ENCODE results near the gene MAPK1. TPM values are rescaled to one million over a fixed set of nuclear protein-coding genes. Genes with fewer than 3 reads are reported as not detected.
A peak's percentile ranks its signal among the peaks of the same experiment; 100 is the strongest.

Gene MAPK1
- total and polyA plus RNA-seq, 9 of the 15 experiments (the other 6 are each of a cell fraction or from before 2014, with no cell fraction given), result 46.3 to 575 (median 283) TPM

DNA sequence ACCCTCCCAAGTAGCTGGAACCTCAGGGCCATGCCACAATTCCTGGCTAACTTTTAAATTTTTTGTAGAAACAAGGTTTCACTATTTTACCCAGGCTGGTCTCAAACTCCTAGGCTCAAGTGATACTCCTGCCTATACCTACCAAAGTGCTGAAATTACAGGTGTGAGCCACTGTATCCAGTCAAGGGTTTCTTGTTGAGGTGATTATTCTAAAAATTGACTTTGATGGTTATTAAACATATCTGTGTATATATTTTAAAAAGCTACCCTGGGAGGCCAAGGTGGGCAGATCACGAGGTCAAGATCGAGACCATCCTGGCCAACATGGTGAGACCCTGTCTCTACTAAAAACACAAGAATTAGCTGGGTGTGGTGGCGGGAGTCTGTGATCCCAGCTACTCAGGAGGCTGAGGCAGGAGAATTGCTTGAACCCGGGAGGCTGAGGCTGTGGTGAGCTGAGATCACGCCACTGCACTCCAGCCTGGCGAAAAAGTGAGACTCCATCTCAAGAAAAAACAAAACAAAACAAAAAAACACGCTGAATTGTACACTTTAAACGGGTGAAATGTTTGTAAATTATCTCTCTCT, 27.1 kb downstream of the MAPK1 start (continued):
- TF ChIP-seq ATF4 (CRISPR knock-in tag; IDR thresholded peaks at IDR 0.05) (no peak), MED1 (CRISPR knock-in tag; IDR thresholded peaks at IDR 0.05; ENCODE audit: borderline replicate concordance) (0 out of 2 replicates have a peak, but pooled peaks have one; percentile 17), ZNF785 (CRISPR knock-in tag; IDR thresholded peaks at IDR 0.05) (no peak), MECOM (CRISPR knock-in tag; IDR thresholded peaks at IDR 0.05) (no peak), CTBP1 (IDR thresholded peaks at IDR 0.05; ENCODE audit: borderline replicate concordance) (no peak), MEF2A (IDR thresholded peaks at IDR 0.05; ENCODE audit: control insufficient read depth, low read depth, low read length) (no peak), ZBTB2 (IDR thresholded peaks at IDR 0.05) (no peak), ZNF212 (CRISPR knock-in tag; IDR thresholded peaks at IDR 0.05) (no peak)
- TF ChIP-seq, protein P1, sequence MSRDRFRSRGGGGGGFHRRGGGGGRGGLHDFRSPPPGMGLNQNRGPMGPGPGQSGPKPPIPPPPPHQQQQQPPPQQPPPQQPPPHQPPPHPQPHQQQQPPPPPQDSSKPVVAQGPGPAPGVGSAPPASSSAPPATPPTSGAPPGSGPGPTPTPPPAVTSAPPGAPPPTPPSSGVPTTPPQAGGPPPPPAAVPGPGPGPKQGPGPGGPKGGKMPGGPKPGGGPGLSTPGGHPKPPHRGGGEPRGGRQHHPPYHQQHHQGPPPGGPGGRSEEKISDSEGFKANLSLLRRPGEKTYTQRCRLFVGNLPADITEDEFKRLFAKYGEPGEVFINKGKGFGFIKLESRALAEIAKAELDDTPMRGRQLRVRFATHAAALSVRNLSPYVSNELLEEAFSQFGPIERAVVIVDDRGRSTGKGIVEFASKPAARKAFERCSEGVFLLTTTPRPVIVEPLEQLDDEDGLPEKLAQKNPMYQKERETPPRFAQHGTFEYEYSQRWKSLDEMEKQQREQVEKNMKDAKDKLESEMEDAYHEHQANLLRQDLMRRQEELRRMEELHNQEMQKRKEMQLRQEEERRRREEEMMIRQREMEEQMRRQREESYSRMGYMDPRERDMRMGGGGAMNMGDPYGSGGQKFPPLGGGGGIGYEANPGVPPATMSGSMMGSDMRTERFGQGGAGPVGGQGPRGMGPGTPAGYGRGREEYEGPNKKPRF (IDR thresholded peaks at IDR 0.05; ENCODE audit: low read depth, low read length), result no peak
- TF ChIP-seq, protein P2, sequence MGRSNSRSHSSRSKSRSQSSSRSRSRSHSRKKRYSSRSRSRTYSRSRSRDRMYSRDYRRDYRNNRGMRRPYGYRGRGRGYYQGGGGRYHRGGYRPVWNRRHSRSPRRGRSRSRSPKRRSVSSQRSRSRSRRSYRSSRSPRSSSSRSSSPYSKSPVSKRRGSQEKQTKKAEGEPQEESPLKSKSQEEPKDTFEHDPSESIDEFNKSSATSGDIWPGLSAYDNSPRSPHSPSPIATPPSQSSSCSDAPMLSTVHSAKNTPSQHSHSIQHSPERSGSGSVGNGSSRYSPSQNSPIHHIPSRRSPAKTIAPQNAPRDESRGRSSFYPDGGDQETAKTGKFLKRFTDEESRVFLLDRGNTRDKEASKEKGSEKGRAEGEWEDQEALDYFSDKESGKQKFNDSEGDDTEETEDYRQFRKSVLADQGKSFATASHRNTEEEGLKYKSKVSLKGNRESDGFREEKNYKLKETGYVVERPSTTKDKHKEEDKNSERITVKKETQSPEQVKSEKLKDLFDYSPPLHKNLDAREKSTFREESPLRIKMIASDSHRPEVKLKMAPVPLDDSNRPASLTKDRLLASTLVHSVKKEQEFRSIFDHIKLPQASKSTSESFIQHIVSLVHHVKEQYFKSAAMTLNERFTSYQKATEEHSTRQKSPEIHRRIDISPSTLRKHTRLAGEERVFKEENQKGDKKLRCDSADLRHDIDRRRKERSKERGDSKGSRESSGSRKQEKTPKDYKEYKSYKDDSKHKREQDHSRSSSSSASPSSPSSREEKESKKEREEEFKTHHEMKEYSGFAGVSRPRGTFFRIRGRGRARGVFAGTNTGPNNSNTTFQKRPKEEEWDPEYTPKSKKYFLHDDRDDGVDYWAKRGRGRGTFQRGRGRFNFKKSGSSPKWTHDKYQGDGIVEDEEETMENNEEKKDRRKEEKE (IDR thresholded peaks at IDR 0.05; ENCODE audit: borderline replicate concordance in 1 of 2, control insufficient read depth in 1 of 2, low read depth in 2 of 2, low read length in 1 of 2), result no peak
- TF ChIP-seq, protein P3, sequence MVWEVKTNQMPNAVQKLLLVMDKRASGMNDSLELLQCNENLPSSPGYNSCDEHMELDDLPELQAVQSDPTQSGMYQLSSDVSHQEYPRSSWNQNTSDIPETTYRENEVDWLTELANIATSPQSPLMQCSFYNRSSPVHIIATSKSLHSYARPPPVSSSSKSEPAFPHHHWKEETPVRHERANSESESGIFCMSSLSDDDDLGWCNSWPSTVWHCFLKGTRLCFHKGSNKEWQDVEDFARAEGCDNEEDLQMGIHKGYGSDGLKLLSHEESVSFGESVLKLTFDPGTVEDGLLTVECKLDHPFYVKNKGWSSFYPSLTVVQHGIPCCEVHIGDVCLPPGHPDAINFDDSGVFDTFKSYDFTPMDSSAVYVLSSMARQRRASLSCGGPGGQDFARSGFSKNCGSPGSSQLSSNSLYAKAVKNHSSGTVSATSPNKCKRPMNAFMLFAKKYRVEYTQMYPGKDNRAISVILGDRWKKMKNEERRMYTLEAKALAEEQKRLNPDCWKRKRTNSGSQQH (CRISPR knock-in tag; IDR thresholded peaks at IDR 0.05), result peak; percentile 68; the same call in 1 of the 2 replicates
- TF ChIP-seq, protein P4, sequence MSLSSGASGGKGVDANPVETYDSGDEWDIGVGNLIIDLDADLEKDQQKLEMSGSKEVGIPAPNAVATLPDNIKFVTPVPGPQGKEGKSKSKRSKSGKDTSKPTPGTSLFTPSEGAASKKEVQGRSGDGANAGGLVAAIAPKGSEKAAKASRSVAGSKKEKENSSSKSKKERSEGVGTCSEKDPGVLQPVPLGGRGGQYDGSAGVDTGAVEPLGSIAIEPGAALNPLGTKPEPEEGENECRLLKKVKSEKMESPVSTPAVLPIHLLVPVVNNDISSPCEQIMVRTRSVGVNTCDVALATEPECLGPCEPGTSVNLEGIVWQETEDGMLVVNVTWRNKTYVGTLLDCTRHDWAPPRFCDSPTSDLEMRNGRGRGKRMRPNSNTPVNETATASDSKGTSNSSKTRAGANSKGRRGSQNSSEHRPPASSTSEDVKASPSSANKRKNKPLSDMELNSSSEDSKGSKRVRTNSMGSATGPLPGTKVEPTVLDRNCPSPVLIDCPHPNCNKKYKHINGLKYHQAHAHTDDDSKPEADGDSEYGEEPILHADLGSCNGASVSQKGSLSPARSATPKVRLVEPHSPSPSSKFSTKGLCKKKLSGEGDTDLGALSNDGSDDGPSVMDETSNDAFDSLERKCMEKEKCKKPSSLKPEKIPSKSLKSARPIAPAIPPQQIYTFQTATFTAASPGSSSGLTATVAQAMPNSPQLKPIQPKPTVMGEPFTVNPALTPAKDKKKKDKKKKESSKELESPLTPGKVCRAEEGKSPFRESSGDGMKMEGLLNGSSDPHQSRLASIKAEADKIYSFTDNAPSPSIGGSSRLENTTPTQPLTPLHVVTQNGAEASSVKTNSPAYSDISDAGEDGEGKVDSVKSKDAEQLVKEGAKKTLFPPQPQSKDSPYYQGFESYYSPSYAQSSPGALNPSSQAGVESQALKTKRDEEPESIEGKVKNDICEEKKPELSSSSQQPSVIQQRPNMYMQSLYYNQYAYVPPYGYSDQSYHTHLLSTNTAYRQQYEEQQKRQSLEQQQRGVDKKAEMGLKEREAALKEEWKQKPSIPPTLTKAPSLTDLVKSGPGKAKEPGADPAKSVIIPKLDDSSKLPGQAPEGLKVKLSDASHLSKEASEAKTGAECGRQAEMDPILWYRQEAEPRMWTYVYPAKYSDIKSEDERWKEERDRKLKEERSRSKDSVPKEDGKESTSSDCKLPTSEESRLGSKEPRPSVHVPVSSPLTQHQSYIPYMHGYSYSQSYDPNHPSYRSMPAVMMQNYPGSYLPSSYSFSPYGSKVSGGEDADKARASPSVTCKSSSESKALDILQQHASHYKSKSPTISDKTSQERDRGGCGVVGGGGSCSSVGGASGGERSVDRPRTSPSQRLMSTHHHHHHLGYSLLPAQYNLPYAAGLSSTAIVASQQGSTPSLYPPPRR (CRISPR knock-in tag; IDR thresholded peaks at IDR 0.05; ENCODE audit: borderline replicate concordance), result no peak
